ENCODE measurements around the gene PARVB. TPM values are rescaled to one million over a fixed set of nuclear protein-coding genes. Genes with fewer than 3 reads are reported as not detected.

The PARVB gene
- total RNA-seq, 2 experiments from 2014 or later: 18.2 to 19.2 TPM

GRCh38 chr22:44211256-44211945, 187.3 kb downstream of the PARVB start:
- H3K9me3 Mint-ChIP-seq: peaks cover 10% of the 10 kb centered on the region
- POLR2A ChIA-PET: no interaction called here
- peaks cover 14% of the 10 kb centered on the region for H3K4me1 Mint-ChIP-seq
- peaks cover 2% of the 10 kb centered on the region for H3K27me3 Mint-ChIP-seq
- CTCF ChIA-PET: no interaction called here
- no peak overlapping the region for H3K27ac Mint-ChIP-seq
- DNase-seq: no peak
- no peak overlapping the region for H3K4me3 Mint-ChIP-seq
- peaks cover 11% of the 10 kb centered on the region for H3K36me3 Mint-ChIP-seq (ENCODE audit: low read depth)

GRCh38 chr22:44211946-44212930, 188.1 kb downstream of the PARVB start:
- Mint-ChIP-seq H3K27ac (no peak overlapping the region), H3K27me3 (peaks cover 2% of the 10 kb centered on the region), H3K9me3 (peaks cover 10% of the 10 kb centered on the region), H3K4me1 (peaks cover 14% of the 10 kb centered on the region), H3K36me3 (ENCODE audit: low read depth) (peaks cover 11% of the 10 kb centered on the region), H3K4me3 (no peak overlapping the region)
- ChIA-PET CTCF (no interaction called here), POLR2A (no interaction called here)
- DNase-seq: no peak

GRCh38 chr22:44212936-44213335, 188.8 kb downstream of the PARVB start:
- POLR2A ChIA-PET: no interaction called here

GRCh38 chr22:44213489-44214043, 189.5 kb downstream of the PARVB start:
- Mint-ChIP-seq H3K4me1 (peaks cover 14% of the 10 kb centered on the region), H3K9me3 (peaks cover 10% of the 10 kb centered on the region), H3K27ac (no peak overlapping the region), H3K4me3 (no peak overlapping the region), H3K36me3 (ENCODE audit: low read depth) (peaks cover 9% of the 10 kb centered on the region), H3K27me3 (peaks cover 2% of the 10 kb centered on the region)
- CTCF ChIA-PET: interaction anchor here (0.8 kb wide), 1 partner anchor 32 kb away, joined by 3 read pairs; no protein-coding TSS in a partner anchor
- no peak for DNase-seq
- POLR2A ChIA-PET: no interaction called here

More at GRCh38 chr22:44212936-44213335, 188.8 kb downstream of the PARVB start:
- no peak overlapping the region for H3K27ac Mint-ChIP-seq
- H3K9me3 Mint-ChIP-seq: peaks cover 10% of the 10 kb centered on the region
- peaks cover 2% of the 10 kb centered on the region for H3K27me3 Mint-ChIP-seq
- H3K4me3 Mint-ChIP-seq: no peak overlapping the region
- peaks cover 14% of the 10 kb centered on the region for H3K4me1 Mint-ChIP-seq
- DNase-seq: no peak
- CTCF ChIA-PET: no interaction called here
- H3K36me3 Mint-ChIP-seq (ENCODE audit: low read depth): peaks cover 11% of the 10 kb centered on the region

- DNase-seq: no peak
- no peak overlapping the region for H3K4me3 Mint-ChIP-seq
- peaks cover 2% of the 10 kb centered on the region for H3K27me3 Mint-ChIP-seq
- H3K4me1 Mint-ChIP-seq: peaks cover 11% of the 10 kb centered on the region
- ChIA-PET CTCF (interaction anchor here (0.8 kb wide), 1 partner anchor 32 kb away, joined by 3 read pairs; no protein-coding TSS in a partner anchor), POLR2A (no interaction called here)
- H3K36me3 Mint-ChIP-seq (ENCODE audit: low read depth): peaks cover 7% of the 10 kb centered on the region
- H3K27ac Mint-ChIP-seq: no peak overlapping the region
- peaks cover 5% of the 10 kb centered on the region for H3K9me3 Mint-ChIP-seq
These were observed 190.1 kb downstream of the PARVB start for GRCh38 chr22:44214187-44214586.

GRCh38 chr22:44214764-44215163, 190.7 kb downstream of the PARVB start:
- Mint-ChIP-seq H3K9me3 (peaks cover 2% of the 10 kb centered on the region), H3K4me1 (peaks cover 7% of the 10 kb centered on the region), H3K36me3 (ENCODE audit: low read depth) (peaks cover 3% of the 10 kb centered on the region), H3K27me3 (no peaks in the 10 kb centered on the region), H3K4me3 (no peak overlapping the region), H3K27ac (no peak overlapping the region)
- CTCF ChIA-PET: no interaction called here
- POLR2A ChIA-PET: no interaction called here
- DNase-seq: no peak

- POLR2A ChIA-PET: no interaction called here
- Mint-ChIP-seq H3K9me3 (no peaks in the 10 kb centered on the region), H3K4me1 (peaks cover 2% of the 10 kb centered on the region), H3K36me3 (ENCODE audit: low read depth) (no peaks in the 10 kb centered on the region), H3K27ac (no peak overlapping the region), H3K27me3 (no peaks in the 10 kb centered on the region), H3K4me3 (no peak overlapping the region)
- DNase-seq: no peak
- CTCF ChIA-PET: no interaction called here
These were observed 191.2 kb downstream of the PARVB start for GRCh38 chr22:44215287-44215686.

GRCh38 chr22:44217346-44217745, 193.2 kb downstream of the PARVB start:
- Mint-ChIP-seq H3K4me1 (no peaks in the 10 kb centered on the region), H3K27ac (no peak overlapping the region), H3K36me3 (ENCODE audit: low read depth) (no peaks in the 10 kb centered on the region), H3K4me3 (no peak overlapping the region), H3K9me3 (no peaks in the 10 kb centered on the region), H3K27me3 (no peaks in the 10 kb centered on the region)
- ChIA-PET POLR2A (no interaction called here), CTCF (no interaction called here)
- no peak for DNase-seq

- no peak for DNase-seq
- no peaks in the 10 kb centered on the region for H3K36me3 Mint-ChIP-seq (ENCODE audit: low read depth)
- no peaks in the 10 kb centered on the region for H3K4me1 Mint-ChIP-seq
- no peak overlapping the region for H3K27ac Mint-ChIP-seq
- CTCF ChIA-PET: interaction anchor here (0.5 kb wide), 1 partner anchor 19 kb away, joined by 3 read pairs; no protein-coding TSS in a partner anchor
- no peaks in the 10 kb centered on the region for H3K27me3 Mint-ChIP-seq
- POLR2A ChIA-PET: no interaction called here
- H3K4me3 Mint-ChIP-seq: no peak overlapping the region
- H3K9me3 Mint-ChIP-seq: no peaks in the 10 kb centered on the region
These were observed 194.0 kb downstream of the PARVB start for GRCh38 chr22:44218071-44218470.

GRCh38 chr22:44219101-44219870, 195.2 kb downstream of the PARVB start:
- Mint-ChIP-seq H3K4me3 (no peak overlapping the region), H3K4me1 (no peaks in the 10 kb centered on the region), H3K27me3 (no peaks in the 10 kb centered on the region), H3K9me3 (no peaks in the 10 kb centered on the region), H3K27ac (no peak overlapping the region), H3K36me3 (ENCODE audit: low read depth) (no peaks in the 10 kb centered on the region)
- DNase-seq: no peak
- POLR2A ChIA-PET: no interaction called here
- CTCF ChIA-PET: no interaction called here

GRCh38 chr22:44220727-44221680, 196.9 kb downstream of the PARVB start:
- Mint-ChIP-seq H3K9me3 (no peaks in the 10 kb centered on the region), H3K27me3 (peaks cover 8% of the 10 kb centered on the region), H3K27ac (no peak overlapping the region), H3K4me1 (no peaks in the 10 kb centered on the region), H3K4me3 (no peak overlapping the region), H3K36me3 (ENCODE audit: low read depth) (no peaks in the 10 kb centered on the region)
- POLR2A ChIA-PET: interaction anchor here (0.6 kb wide), 1 partner anchor 44 kb away, joined by 3 read pairs; no protein-coding TSS in a partner anchor
- no peak for DNase-seq
- CTCF ChIA-PET: no interaction called here

All from activated CD4-positive, alpha-beta T cell treated with anti-CD3 and anti-CD28 coated beads, Interleukin-2, amount 10 ng/mL, durations not matched to agents 7 days and 5 days (primary cell).